Omental fat pad (tissue), 4 donors: ENCODE data around the gene CPE. TPM values are rescaled to one million over a fixed set of nuclear protein-coding genes. Genes with fewer than 3 reads are reported as not detected.

Experiments used
- ATAC-seq: fragments of 150-250 bp; one replicate; pipeline ENCODE4 v1.9.1; 2016; ENCODE audit warnings: mild to moderate bottlenecking, moderate library complexity; ENCODE audit not compliant: low FRiP score
- DNase-seq: peaks from one replicate; pipeline ENCODE4 v3.0.0-alpha.2; 2019; ENCODE audit warnings: low spot score
- total RNA-seq, 4 donors: library from RNA; depleted of rRNA; stranded (reverse); fragments of >200 nt; gene quantifications; one replicate each; pipeline ENCODE4 v1.1.0, GENCODE V29; 2016
- TF ChIP-seq, protein P1 (sequence below), 3 donors: fragments of 450-650 bp; IDR thresholded peaks; one replicate each; pipeline ENCODE4 v1.5.1; 2016 to 2017; ENCODE audit warnings: antibody characterized with exemption in 3 of 3, mild to moderate bottlenecking in 3 of 3, moderate library complexity in 2 of 3

Gene CPE
- total RNA-seq, 4 donors from 2014 or later = 102 to 224 (median 135) TPM

DNA sequence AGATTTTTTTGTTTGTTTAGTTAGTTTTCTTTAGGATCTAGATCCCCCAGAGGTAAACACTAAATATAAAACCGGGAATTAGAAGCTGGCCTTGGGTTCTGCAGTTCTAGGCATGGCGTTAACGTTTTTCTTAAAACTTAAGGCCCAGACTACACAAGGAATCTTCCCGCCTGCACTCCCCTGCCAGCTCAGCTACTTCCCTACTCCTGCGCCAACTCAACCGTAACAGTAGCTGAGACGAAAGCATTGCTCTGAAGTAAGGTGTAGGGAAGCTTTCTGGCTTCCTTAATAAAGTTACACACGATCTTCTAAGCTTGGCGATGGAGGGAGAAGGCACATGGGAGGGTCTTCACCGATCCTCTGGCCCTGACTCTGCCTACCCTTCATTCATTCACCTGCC, 37.1 kb downstream of the CPE start:
- ATAC-seq (no peak), DNase-seq (no peak)
- TF ChIP-seq, protein P1, sequence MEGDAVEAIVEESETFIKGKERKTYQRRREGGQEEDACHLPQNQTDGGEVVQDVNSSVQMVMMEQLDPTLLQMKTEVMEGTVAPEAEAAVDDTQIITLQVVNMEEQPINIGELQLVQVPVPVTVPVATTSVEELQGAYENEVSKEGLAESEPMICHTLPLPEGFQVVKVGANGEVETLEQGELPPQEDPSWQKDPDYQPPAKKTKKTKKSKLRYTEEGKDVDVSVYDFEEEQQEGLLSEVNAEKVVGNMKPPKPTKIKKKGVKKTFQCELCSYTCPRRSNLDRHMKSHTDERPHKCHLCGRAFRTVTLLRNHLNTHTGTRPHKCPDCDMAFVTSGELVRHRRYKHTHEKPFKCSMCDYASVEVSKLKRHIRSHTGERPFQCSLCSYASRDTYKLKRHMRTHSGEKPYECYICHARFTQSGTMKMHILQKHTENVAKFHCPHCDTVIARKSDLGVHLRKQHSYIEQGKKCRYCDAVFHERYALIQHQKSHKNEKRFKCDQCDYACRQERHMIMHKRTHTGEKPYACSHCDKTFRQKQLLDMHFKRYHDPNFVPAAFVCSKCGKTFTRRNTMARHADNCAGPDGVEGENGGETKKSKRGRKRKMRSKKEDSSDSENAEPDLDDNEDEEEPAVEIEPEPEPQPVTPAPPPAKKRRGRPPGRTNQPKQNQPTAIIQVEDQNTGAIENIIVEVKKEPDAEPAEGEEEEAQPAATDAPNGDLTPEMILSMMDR (IDR thresholded peaks at IDR 0.05) = no peak

DNA sequence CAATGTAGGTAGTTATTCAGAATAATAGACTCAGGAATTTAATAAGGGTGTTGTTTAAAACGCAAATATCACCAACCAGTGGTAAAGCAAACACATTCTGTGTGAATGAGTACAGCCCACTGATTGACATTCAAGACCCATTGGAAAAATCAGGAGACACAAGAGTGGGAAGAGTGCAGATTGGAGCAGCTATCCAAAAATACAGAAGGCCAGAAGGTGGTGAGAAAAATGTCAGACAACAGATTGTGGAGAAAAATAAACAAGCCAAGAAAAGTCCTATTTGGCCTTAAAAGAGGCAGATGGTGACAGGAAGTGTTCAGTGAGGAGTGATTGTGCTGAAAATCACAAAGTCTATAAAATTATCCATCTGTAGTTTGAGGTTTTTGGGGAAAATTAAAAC, 39.3 kb downstream of the CPE start:
- TF ChIP-seq, protein P1 (IDR thresholded peaks at IDR 0.05) = no peak
- no peak for DNase-seq
- no peak for ATAC-seq

DNA sequence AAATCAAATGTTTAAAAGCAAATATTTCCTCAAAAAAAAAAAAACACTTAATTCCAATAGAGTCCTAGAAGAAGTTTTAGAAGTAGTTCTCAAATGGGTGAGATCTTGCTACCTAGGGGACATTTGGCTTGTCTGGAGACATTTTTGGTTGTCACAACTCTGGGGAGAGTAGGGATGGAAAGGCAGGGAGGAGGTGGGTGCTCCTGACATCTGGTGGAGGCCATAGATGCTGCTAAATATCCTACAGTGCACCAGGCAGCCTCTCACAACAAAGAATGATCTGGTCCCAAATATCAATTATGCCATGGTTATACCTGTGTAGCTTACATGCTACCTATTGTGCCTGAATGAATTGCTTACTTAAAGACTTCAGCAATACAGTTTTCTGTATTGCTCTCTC, 46.8 kb downstream of the CPE start:
- TF ChIP-seq, protein P1 (IDR thresholded peaks at IDR 0.05) = no peak
- ATAC-seq (no peak), DNase-seq (no peak)

DNA sequence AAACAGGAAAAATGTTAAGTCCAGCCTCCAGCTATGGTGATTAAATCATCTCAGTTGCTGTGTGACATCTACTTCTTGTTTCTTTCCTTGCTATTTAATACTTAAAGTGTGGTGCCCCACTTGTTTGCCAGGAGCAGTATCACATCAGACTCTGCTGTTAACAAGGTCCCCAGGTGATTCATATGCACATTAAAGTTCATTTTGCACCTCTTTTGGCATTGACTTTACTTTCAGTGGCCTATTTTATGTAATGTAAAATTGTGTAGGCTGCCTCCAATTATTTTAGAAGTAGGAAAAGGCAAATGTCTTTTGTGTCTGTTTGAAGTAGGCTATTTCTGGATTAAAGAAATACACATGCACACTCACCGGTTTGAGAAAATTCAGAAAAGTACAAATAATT, 47.5 kb downstream of the CPE start:
- no peak for DNase-seq
- ATAC-seq = no peak
- TF ChIP-seq, protein P1 (IDR thresholded peaks at IDR 0.05) = no peak

DNA sequence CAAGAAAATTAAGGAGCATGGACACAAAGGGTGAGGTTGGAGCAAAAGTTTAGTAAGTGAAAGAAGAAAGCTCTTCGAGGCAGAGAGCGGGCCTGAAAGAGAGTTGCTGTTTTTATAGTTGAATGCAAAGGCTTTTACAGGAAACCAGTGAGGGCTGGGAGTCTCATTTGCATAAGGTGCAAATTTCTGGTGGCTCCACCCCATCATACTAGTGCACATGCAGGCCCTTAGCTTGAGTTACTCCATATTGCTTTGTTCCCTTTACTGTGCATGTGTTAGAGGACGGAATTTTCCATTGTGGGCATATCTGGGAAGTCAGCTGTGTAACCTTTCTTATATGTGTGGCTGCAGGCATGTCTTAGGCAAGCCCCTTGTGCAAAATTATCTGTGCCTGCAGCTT, 48.0 kb downstream of the CPE start:
- TF ChIP-seq, protein P1 (IDR thresholded peaks at IDR 0.05) = no peak
- DNase-seq (no peak), ATAC-seq (no peak)

DNA sequence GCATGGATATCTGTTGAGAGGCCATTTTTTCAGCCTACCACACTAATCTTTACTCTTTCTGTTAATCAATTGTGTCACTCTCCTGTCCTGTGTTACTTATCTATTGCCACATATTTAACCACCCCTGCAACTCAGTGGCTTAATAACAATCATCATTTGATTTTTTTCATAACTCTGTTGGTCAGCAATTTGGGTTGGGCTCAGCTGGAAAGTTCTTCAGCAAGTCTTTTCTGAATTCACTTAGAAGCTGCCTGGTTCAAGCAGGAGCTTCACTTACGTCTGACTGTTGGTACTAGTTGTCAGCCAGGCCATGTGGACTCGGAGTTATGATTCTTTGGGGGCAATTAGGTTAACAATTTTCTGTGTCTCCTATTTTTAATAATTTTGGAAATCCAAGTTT, 50.1 kb downstream of the CPE start:
- TF ChIP-seq, protein P1 (IDR thresholded peaks at IDR 0.05) = no peak
- no peak for ATAC-seq

DNA sequence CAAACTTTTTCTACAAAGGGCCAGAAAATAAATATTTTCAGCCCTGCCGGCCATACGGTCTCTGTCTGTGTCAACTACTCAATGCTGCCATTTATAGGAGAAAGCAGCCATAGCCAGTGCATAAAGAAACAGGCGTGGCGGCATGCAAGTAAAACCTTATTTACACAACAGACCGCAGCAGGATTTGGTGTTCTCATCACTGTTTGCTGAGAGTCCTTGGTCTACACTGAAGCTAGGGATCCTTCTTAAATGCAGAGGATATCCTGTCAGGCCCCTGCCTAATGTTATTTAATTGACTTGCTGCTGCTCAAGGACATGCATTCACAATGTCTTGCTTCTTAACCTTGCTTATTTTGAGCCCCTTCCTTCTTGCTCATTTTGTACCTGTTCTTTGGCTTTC, 54.7 kb downstream of the CPE start:
- no peak for ATAC-seq
- DNase-seq = no peak
- TF ChIP-seq, protein P1 (IDR thresholded peaks at IDR 0.05) = no peak

More for the DNA sequence above, 50.1 kb downstream of the CPE start:
- no peak for DNase-seq
